Dedifferentiated amniotic fluid mesenchymal stem cell (primary cell): ENCODE measurements around the gene LSR.
"Not testable (repeated sequence)": the region's sequence is repeated elsewhere in the genome, so short reads cannot be mapped to it uniquely, and the experiment has no call there.

Experiments used
- DNase-seq: peaks from one replicate; pipeline ENCODE4 v3.0.0-alpha.2; 2016; ENCODE audit errors: extremely low spot score

Gene LSR

GRCh38 chr19:35286101-35286500 is 37.3 kb downstream of the LSR start:
- not testable (repeated sequence) for DNase-seq

GRCh38 chr19:35287713-35288112 is 38.9 kb downstream of the LSR start:
- no peak for DNase-seq

GRCh38 chr19:35288331-35288730 is 39.5 kb downstream of the LSR start:
- no peak for DNase-seq

GRCh38 chr19:35288906-35289305 is 40.1 kb downstream of the LSR start:
- no peak for DNase-seq

- DNase-seq, result no peak
Observed at GRCh38 chr19:35290381-35291127, 41.8 kb downstream of the LSR start.

- no peak for DNase-seq
Observed at GRCh38 chr19:35291259-35291658, 42.5 kb downstream of the LSR start.

- no peak for DNase-seq
Observed at GRCh38 chr19:35291916-35292315, 43.1 kb downstream of the LSR start, which contains the start of gene MAG. MAG (plus strand) TSS chr19:35292161; CDS start chr19:35295409, 3,248 bp downstream.

- no peak for DNase-seq
Observed at GRCh38 chr19:35292421-35293362, 43.9 kb downstream of the LSR start.

GRCh38 chr19:35293363-35293739 is 44.5 kb downstream of the LSR start:
- DNase-seq, result no peak

- DNase-seq, result no peak
Observed at GRCh38 chr19:35293808-35294207, 45.0 kb downstream of the LSR start.

- no peak for DNase-seq
Observed at GRCh38 chr19:35294328-35294727, 45.5 kb downstream of the LSR start.

GRCh38 chr19:35294859-35295791 is 46.3 kb downstream of the LSR start:
- no peak for DNase-seq

GRCh38 chr19:35295792-35296462 is 47.1 kb downstream of the LSR start:
- DNase-seq, result no peak

- DNase-seq, result no peak
Observed at GRCh38 chr19:35296644-35297514, 48.1 kb downstream of the LSR start.

- DNase-seq, result no peak
Observed at GRCh38 chr19:35297515-35297848, 48.7 kb downstream of the LSR start.

GRCh38 chr19:35297922-35298321 is 49.1 kb downstream of the LSR start:
- no peak for DNase-seq

GRCh38 chr19:35298561-35298972 is 49.8 kb downstream of the LSR start:
- DNase-seq, result no peak

- no peak for DNase-seq
Observed at GRCh38 chr19:35299523-35300338, 50.9 kb downstream of the LSR start.

GRCh38 chr19:35300339-35300649 is 51.5 kb downstream of the LSR start:
- DNase-seq, result no peak

- no peak for DNase-seq
Observed at GRCh38 chr19:35301961-35302360, 53.2 kb downstream of the LSR start.
